ENCODE data around the gene MYT1. TPM values are rescaled to one million over a fixed set of nuclear protein-coding genes. Genes with fewer than 3 reads are reported as not detected.

The MYT1 gene
- total and polyA plus RNA-seq, 2 of the 13 experiments (the other 11 are each of a cell fraction or from before 2014, with no cell fraction given), result 0.58 to 2.5 TPM

GRCh38 chr20:64234291-64234791 lies 70.1 kb downstream of the MYT1 start (continued):
- no peak for TF ChIP-seq PREB (CRISPR knock-in tag; IDR thresholded peaks at IDR 0.05)
- TF ChIP-seq ZNF879 (CRISPR knock-in tag; IDR thresholded peaks at IDR 0.05), result no peak
- no peak for TF ChIP-seq PCBP1 (IDR thresholded peaks at IDR 0.05; ENCODE audit: borderline replicate concordance, low read depth, low read length)
- TF ChIP-seq ZNF891 (CRISPR knock-in tag; IDR thresholded peaks at IDR 0.05), result peak; percentile 84
- no peak for TF ChIP-seq TRIM24 (CRISPR knock-in tag; IDR thresholded peaks at IDR 0.05)
- TF ChIP-seq WIZ (CRISPR knock-in tag; IDR thresholded peaks at IDR 0.05), result no peak
- TF ChIP-seq PAX8 (CRISPR knock-in tag; IDR thresholded peaks at IDR 0.05; ENCODE audit: borderline replicate concordance), result no peak
- TF ChIP-seq ZNF589 (CRISPR knock-in tag; conservative IDR thresholded peaks at IDR 0.05), result 0 out of 2 replicates have a peak, but pooled peaks have one; percentile 33
- TF ChIP-seq ISX (CRISPR knock-in tag; conservative IDR thresholded peaks at IDR 0.05), result no peak
- TF ChIP-seq MZF1 (CRISPR knock-in tag; IDR thresholded peaks at IDR 0.05; ENCODE audit: borderline replicate concordance), result no peak
- no peak for TF ChIP-seq ZNF558 (CRISPR knock-in tag; IDR thresholded peaks at IDR 0.05; ENCODE audit: borderline replicate concordance)
- no peak for TF ChIP-seq ZC3H13 (CRISPR knock-in tag; IDR thresholded peaks at IDR 0.05)
- no peak; the same call in 1 of the 2 replicates for TF ChIP-seq ZNF318 (CRISPR knock-in tag; IDR thresholded peaks at IDR 0.05)
- no peak for TF ChIP-seq GATA4 (IDR thresholded peaks at IDR 0.05; ENCODE audit: borderline replicate concordance, low read depth)
- no peak for TF ChIP-seq NFKBIZ (CRISPR knock-in tag; IDR thresholded peaks at IDR 0.05)
- no peak for TF ChIP-seq MXD3 (CRISPR knock-in tag; IDR thresholded peaks at IDR 0.05)
- no peak for TF ChIP-seq TEF (CRISPR knock-in tag; IDR thresholded peaks at IDR 0.05)
- TF ChIP-seq SPEN (CRISPR knock-in tag; IDR thresholded peaks at IDR 0.05; ENCODE audit: low read depth), result peak; percentile 36; the same call in 1 of the 2 replicates
- TF ChIP-seq MXD4 (CRISPR knock-in tag; IDR thresholded peaks at IDR 0.05), result no peak
- no peak for TF ChIP-seq SRSF4 (IDR thresholded peaks at IDR 0.05; ENCODE audit: low read depth, low read length, poor library complexity, severe bottlenecking)
- TF ChIP-seq BCL6 (CRISPR knock-in tag; IDR thresholded peaks at IDR 0.05), result peak; percentile 51; the same call in 1 of the 2 replicates

Data from HepG2 (cell line).